ENCODE results near the gene DDX56.

- TF ChIP-seq FOS (IDR thresholded peaks at IDR 0.05; ENCODE audit: low read depth, low read length), result no peak
- TF ChIP-seq RCOR1 (IDR thresholded peaks at IDR 0.05; ENCODE audit: insufficient replicate concordance, low read length), result no peak
- TF ChIP-seq, protein P1, sequence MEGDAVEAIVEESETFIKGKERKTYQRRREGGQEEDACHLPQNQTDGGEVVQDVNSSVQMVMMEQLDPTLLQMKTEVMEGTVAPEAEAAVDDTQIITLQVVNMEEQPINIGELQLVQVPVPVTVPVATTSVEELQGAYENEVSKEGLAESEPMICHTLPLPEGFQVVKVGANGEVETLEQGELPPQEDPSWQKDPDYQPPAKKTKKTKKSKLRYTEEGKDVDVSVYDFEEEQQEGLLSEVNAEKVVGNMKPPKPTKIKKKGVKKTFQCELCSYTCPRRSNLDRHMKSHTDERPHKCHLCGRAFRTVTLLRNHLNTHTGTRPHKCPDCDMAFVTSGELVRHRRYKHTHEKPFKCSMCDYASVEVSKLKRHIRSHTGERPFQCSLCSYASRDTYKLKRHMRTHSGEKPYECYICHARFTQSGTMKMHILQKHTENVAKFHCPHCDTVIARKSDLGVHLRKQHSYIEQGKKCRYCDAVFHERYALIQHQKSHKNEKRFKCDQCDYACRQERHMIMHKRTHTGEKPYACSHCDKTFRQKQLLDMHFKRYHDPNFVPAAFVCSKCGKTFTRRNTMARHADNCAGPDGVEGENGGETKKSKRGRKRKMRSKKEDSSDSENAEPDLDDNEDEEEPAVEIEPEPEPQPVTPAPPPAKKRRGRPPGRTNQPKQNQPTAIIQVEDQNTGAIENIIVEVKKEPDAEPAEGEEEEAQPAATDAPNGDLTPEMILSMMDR (conservative IDR thresholded peaks at IDR 0.05; ENCODE audit: low read depth, low read length), result no peak
- no peak for TF ChIP-seq BHLHE40 (IDR thresholded peaks at IDR 0.05; ENCODE audit: low read depth, low read length)
- no peak for TF ChIP-seq POLR2A (IDR thresholded peaks at IDR 0.05; ENCODE audit: low read depth, low read length)
- no peak for TF ChIP-seq CEBPB (IDR thresholded peaks at IDR 0.05; ENCODE audit: low read depth, low read length)
- TF ChIP-seq RAD21 (IDR thresholded peaks at IDR 0.05; ENCODE audit: low read length), result no peak
- no peak for TF ChIP-seq NFE2L2 (IDR thresholded peaks at IDR 0.05; ENCODE audit: low read depth, low read length)
- no peak for TF ChIP-seq MAZ (IDR thresholded peaks at IDR 0.05; ENCODE audit: borderline replicate concordance, low read depth, low read length)
- TF ChIP-seq USF2 (IDR thresholded peaks at IDR 0.05; ENCODE audit: low read depth, low read length), result no peak
Observed at GRCh38 chr7:44533301-44534055, 40.2 kb downstream of the DDX56 start.
